GM19467 (cell line): Measurements from ENCODE around the gene ANGPTL4.
"Not testable (repeated sequence)": the region's sequence is repeated elsewhere in the genome, so short reads cannot be mapped to it uniquely, and the experiment has no call there.

Experiments used
- ATAC-seq: cut with Tn5 transposase; IDR thresholded peaks from one replicate; pipeline ENCODE4 v1.9.1; 2021; ENCODE audit warnings: mild to moderate bottlenecking, moderate library complexity; ENCODE audit not compliant: unreplicated experiment

Gene ANGPTL4

DNA sequence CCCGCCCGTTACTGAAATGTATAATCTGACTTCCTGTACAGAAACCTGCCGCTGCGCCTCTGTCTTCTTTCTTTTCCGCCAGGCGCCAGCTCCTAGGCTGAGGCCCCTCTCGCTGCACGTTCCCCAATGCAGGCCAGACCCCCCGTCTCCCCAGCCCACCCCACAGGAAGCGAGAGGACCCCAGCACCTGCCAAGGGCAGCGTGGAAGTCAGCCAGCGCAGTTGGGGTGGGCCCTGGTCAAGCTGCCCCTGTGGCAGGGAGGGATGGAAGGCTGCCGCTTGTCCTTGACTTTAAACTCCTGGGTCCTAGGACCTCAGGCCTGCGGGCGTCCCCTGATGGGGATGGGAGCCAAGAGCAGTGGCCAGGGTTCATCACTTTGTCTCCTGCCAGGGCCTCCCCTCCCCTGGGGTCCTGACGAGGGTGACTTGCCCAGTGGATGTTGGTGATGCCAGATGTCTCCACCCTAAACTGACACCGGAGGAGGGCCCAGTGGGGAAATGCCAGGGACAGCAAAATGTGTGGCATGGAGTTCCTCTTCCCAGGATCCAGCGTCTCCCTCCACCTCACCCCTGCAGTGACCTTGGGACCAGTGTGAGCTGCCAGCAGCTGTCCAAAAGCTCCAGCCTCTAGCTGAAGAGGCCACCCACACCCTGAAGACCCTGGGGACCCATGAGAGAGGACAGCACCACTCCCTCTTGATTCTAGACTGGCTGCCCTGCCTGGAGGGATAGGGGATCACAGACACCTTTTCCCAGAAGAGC lies 40.6 kb downstream of the ANGPTL4 start:
- ATAC-seq = no peak

DNA sequence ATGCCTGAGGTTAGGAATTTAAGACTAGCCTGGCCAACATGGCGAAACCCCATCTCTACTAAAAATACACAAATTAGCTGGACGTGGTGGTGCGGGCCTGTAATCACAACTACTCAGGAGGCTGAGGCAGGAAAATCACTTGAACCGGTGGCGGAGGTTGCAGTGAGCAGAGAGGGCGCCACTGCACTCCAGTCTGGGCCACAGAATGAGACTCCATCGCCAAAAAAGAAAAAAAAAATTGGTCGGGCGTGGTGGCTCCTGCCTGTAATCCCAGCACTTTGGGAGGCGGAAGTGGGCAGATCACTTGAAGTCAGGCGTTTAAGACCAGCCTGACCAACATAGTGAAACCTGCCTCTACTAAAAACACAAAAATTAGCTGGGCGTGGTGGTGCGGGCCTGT lies 46.8 kb downstream of the ANGPTL4 start:
- ATAC-seq = not testable (repeated sequence)

DNA sequence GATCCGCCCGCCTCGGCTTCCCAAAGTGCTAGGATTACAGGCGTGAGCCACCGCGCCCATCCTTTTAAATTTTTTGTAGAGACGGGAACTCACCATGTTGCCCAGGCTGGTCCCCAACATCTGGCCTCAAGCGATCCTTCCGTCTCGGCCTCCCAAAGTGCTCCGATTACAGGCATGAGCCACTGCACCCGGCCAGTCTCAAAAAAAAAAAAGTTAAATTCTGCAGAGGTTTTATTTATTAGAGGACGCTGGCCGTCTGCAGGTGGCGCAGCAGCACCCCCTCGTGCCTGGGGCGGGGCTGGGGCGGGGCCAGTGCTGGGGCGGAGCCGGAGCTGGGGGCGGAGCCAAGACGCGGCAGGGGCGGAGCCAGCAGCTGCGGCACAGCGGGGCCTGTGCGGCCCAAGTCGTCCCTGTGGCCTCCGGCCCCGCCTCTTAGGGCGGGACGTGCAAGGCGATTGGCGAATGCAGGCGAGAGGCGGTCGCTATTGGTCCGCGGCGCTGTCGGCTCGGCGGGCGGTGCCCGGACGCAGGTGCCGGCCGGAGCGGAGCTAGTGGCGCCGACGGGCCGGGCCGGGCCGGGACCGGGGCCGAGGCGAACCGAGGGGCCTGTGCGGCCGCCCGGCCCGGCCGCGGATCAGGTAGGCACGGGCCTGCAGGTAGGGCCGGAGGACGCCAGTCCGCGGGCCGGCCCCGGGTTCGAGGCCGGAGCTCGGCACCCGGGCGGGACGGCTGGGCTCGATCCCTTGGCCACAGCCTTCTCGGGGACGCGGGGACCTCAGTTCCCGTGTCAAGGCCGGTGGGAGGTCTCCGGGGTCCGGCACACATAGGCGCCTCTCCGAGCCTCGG lies 49.1 kb downstream of the ANGPTL4 start, which contains the start of gene MARCHF2:
Gene MARCHF2, plus strand, starts transcription at position 523 of the 846 bp plus-strand sequence. CDS start 8,536 bp downstream, outside the sequence.
- ATAC-seq = peak; percentile 98

DNA sequence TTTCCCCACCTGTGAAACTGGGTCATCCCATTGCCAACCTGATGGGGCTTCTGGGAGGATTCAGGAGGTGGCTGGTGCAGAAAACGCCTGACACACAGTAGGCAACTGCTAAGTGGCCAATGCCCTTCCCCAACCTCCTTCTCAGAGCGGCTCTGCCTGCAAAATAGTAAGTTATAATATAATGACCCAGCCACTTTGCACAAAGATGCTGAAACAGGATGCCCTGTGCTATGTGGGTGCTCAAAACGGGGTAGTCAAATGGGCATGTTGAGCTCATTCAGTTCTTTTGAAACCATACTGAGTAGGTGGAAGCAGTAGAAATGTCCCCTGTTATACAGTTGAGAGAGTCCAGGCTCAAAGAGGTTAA lies 49.7 kb downstream of the ANGPTL4 start:
- ATAC-seq = no peak

DNA sequence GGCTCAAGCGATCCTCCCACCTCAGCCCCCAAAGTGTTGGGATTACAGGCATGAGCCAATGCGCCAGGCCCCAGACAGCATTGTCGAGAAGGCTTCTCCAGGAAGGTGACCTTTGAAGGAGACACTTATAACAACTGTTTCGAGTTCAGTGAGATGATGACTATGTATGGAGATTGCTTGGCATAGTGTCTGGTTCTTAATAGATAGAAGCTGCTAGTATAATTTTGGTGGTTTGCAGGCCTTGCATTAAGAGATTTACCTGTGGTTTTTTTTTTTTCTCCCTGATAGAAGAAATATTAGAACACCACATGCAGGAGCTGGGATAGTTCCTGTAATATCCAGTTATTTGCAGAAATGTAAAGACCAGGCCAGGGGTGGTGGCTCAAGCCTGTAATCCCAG lies 52.8 kb downstream of the ANGPTL4 start:
- no peak for ATAC-seq

DNA sequence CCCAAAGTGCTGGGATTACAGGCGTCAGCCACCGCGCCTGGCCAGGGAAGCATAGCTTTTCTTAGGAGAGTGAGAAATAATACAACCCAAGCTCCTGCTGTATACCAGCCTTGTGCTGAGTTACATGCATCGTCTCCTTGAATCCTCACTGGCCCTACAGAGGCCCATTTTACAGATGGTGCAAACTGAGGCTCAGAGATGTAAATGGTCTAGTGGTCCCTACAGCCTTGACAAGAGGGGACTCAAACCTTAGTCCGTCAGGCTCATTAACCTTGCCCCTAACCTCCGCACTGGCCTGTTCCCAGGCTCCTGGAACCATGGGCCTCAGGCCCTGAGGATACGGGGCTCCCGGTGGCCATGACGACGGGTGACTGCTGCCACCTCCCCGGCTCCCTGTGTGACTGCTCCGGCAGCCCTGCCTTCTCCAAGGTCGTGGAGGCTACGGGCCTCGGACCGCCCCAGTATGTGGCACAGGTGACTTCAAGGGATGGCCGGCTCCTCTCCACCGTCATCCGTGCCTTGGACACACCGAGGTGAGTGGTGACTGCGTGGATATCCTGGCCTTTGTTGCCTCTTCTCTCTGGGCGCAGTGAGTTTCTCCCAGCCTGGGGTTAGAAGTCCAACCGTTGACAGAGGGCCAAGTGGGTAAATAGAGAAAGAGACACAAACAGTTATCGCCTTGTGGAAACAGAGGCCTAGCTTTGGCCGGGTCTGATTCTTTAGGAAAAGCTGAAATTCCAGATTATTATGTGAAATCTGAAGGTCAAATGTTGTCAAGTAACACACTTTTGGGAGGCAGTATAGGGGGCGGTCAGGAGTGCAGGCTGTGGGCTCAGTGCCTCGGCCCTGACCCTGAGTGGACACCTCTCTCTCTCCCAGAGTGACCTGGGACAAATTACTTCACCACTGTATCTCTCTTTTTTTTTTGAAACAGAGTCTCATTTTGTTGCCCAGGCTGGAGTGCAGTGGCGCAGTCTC lies 57.8 kb downstream of the ANGPTL4 start:
- no peak for ATAC-seq

DNA sequence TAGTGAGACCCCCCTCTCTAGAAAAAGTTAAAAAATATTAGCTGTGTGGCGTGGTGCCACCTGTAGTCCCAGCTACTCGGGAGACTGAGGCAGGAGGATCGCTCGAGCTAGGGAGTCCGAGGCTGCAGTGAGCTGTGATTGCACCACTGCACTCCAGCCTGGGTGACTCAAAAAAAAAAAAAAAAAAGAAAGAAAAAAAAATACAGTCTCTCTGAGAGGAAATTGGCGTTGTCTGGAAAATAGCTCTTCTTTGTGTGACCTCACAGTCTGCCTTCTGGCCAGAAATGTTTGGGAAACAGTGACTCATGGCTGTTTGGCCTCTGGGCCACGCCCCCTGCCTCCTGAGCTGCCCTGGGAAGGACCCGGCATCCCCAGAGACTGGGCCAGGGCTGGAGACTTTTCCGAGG lies 59.9 kb downstream of the ANGPTL4 start:
- no peak for ATAC-seq
